ENCODE data around the gene YPEL2.

YPEL2 gene

GRCh38 chr17:59381716-59382570 lies 50.5 kb downstream of the YPEL2 start:
- Histone ChIP-seq H3K9me3 (ENCODE audit: control insufficient read depth, low read length) (no peaks in the 10 kb centered on the region), H2AFZ (no peak overlapping the region), H3K27me3 (ENCODE audit: control insufficient read depth, insufficient read depth, low read length) (no peaks in the 10 kb centered on the region), H3K79me2 (peaks cover 63% of the 10 kb centered on the region), H3K4me1 (peaks cover 23% of the 10 kb centered on the region), H3K4me3 (ENCODE audit: low read depth, low read length) (no peak overlapping the region), H3K9ac (no peak overlapping the region), H3K27ac (peak overlapping the region; percentile 40), H3K4me2 (ENCODE audit: low read length) (no peak overlapping the region), H3K36me3 (ENCODE audit: control insufficient read depth, insufficient read depth, low read length) (no peaks in the 10 kb centered on the region)
- TF ChIP-seq CTCF (IDR thresholded peaks at IDR 0.05): no peak

- no peak for TF ChIP-seq CTCF (IDR thresholded peaks at IDR 0.05)
- H3K36me3 ChIP-seq (ENCODE audit: control insufficient read depth, insufficient read depth, low read length): no peaks in the 10 kb centered on the region
- no peak overlapping the region for H2AFZ ChIP-seq
- H3K27me3 ChIP-seq (ENCODE audit: control insufficient read depth, insufficient read depth, low read length): no peaks in the 10 kb centered on the region
- no peak overlapping the region for H3K4me2 ChIP-seq (ENCODE audit: low read length)
- H3K9me3 ChIP-seq (ENCODE audit: control insufficient read depth, low read length): no peaks in the 10 kb centered on the region
- H3K79me2 ChIP-seq: peaks cover 45% of the 10 kb centered on the region
- no peak overlapping the region for H3K4me3 ChIP-seq (ENCODE audit: low read depth, low read length)
- H3K27ac ChIP-seq: no peak overlapping the region
- peaks cover 29% of the 10 kb centered on the region for H3K4me1 ChIP-seq
- H3K9ac ChIP-seq: no peak overlapping the region
Observed at GRCh38 chr17:59383893-59384292, 52.4 kb downstream of the YPEL2 start.

- TF ChIP-seq CTCF (IDR thresholded peaks at IDR 0.05): peak; percentile 29
- Histone ChIP-seq H2AFZ (peak overlapping the region; percentile 36), H3K4me1 (peaks cover 28% of the 10 kb centered on the region), H3K27me3 (ENCODE audit: control insufficient read depth, insufficient read depth, low read length) (no peaks in the 10 kb centered on the region), H3K9me3 (ENCODE audit: control insufficient read depth, low read length) (no peaks in the 10 kb centered on the region), H3K27ac (peak overlapping the region; percentile 83), H3K9ac (no peak overlapping the region), H3K36me3 (ENCODE audit: control insufficient read depth, insufficient read depth, low read length) (no peaks in the 10 kb centered on the region), H3K4me3 (ENCODE audit: low read depth, low read length) (no peak overlapping the region), H3K4me2 (ENCODE audit: low read length) (peak overlapping the region; percentile 13), H3K79me2 (peaks cover 40% of the 10 kb centered on the region)
Observed at GRCh38 chr17:59387351-59388068, 56.1 kb downstream of the YPEL2 start.

GRCh38 chr17:59388069-59388556 lies 56.7 kb downstream of the YPEL2 start:
- Histone ChIP-seq H3K27me3 (ENCODE audit: control insufficient read depth, insufficient read depth, low read length) (no peaks in the 10 kb centered on the region), H2AFZ (no peak overlapping the region), H3K9ac (no peak overlapping the region), H3K36me3 (ENCODE audit: control insufficient read depth, insufficient read depth, low read length) (no peaks in the 10 kb centered on the region), H3K9me3 (ENCODE audit: control insufficient read depth, low read length) (no peaks in the 10 kb centered on the region), H3K4me3 (ENCODE audit: low read depth, low read length) (no peak overlapping the region), H3K27ac (peak overlapping the region; percentile 83), H3K79me2 (peaks cover 46% of the 10 kb centered on the region), H3K4me2 (ENCODE audit: low read length) (no peak overlapping the region), H3K4me1 (peaks cover 28% of the 10 kb centered on the region)
- TF ChIP-seq CTCF (IDR thresholded peaks at IDR 0.05): no peak

Data from parathyroid adenoma (tissue), 2 donors.